ENCODE results near the gene DNAH17.

DNA sequence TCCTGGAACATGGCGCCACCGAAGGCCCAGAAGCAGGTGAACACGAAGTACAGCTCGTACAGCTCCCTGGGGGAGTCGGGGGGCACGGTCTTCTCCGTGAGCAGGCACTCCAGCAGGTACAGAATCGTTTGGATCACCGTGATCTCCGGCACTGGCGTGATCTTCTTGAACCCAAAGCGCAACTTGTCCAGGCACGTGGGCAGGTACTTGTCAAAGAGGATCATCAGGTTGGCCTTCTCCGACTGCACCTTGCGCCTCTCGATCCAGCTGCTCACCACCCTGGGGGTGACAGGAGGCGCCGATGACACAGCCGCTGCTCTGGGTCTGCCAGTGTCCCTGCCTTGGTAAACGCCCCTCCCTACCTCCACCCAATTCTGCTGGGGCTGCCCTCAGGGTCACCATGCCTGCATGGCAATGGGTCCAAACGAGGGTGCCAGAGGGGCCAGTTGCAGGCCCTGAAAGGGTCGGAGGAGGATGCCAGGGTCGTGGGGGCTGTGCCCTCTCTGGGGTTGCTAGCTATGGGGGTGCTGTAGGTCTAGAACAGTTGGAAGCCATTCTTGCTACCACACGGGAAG lies 90.9 kb downstream of the DNAH17 start:
- TF ChIP-seq CTCF (IDR thresholded peaks at IDR 0.05): no peak
- TF ChIP-seq POLR2A (IDR thresholded peaks at IDR 0.05): no peak
- no peak for TF ChIP-seq EP300 (IDR thresholded peaks at IDR 0.05)
